GM18498 (cell line): ENCODE data around the gene INAFM2.

Source experiments
- ATAC-seq: cut with Tn5 transposase; IDR thresholded peaks from one replicate; pipeline ENCODE4 v1.9.1; 2021; ENCODE audit warnings: mild to moderate bottlenecking, moderate library complexity; ENCODE audit not compliant: unreplicated experiment

Gene INAFM2

DNA sequence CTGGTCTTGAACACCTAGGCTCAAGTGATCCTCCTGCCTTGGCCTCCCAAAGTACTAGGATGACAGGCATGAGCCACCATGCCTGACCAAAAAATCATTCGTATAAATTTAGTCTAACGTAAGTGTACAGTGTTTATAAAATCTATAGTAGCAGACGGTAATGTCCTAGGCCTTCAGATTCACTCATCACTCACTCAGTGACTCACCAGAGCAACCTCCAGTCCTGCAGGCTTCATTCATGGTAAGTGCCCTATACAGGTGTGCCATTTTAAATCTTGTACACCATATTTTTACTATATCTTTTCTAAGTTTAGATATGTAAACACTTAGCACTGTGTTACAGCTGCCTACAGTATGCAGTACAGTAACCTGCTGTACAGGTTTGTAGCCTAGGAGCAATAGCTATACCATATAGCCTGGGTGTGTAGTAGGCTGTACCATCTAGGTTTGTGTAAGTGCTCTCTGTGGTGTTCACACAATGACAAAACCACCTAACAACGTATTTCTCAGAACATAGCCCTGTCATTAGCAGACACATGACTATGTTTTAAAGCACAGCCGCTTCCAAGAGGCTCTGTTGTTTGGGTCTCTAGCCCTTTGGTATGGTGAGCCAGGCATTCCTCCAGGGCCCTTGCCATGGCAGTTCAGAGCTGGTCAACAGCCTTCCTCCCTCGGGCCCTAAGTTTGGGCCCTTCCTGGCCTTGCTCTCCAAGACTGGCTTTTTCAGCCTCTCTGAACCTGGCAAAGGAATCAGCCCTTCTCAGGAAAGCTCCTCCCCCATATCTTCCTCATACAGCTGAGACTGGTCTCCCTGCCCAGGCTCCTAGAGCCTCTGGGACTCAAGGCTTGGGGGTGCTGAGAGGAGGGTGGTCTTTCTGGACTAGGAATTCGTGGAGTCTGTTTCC, 19.2 kb downstream of the INAFM2 start:
- ATAC-seq, result no peak

DNA sequence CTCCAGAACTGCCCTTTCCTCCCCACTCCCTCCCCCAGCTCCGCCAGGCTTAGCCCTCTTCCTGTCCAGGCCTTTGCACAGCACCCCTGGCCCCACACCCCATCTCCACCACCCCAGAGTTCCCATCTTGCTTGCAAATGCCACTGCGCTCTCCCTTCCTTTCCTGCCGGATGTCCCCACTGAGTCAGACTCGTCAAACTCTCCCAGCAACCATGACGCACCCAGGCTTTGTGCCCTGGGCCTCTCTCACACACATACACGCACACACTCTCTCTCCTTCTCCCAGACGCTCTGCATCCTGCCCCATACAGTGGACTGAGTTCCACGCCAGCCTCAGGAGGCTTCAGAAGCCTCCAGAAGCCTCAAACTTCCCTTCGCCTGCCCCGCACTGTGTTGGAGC, 20.0 kb downstream of the INAFM2 start:
- ATAC-seq, result no peak

GRCh38 chr15:40344217-40344616, 20.7 kb downstream of the INAFM2 start:
- no peak for ATAC-seq

DNA sequence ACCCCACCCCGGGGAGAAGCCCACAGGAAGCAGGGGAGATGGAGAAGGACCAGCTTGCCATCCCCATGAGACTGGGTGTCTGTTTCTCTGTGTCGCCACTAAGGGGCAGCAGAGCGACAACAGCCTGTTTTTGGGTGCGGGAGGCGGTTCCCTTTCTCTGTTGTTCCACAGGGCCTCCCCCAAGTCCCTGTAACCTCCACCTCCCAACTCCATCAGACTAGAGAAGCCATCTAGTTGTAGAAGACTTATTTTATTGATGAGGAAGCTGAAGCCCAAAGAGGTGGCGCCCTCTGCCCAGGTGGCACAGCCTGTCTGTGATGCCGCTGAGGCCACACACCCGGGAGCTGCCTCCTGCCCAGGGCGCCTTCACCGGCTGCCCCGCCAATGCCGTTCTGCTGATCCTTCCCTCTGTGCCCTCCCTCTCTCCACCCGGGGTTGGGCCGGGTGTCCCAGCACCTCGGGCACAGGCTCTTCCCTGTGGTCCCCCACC, 21.2 kb downstream of the INAFM2 start:
- ATAC-seq, result no peak

DNA sequence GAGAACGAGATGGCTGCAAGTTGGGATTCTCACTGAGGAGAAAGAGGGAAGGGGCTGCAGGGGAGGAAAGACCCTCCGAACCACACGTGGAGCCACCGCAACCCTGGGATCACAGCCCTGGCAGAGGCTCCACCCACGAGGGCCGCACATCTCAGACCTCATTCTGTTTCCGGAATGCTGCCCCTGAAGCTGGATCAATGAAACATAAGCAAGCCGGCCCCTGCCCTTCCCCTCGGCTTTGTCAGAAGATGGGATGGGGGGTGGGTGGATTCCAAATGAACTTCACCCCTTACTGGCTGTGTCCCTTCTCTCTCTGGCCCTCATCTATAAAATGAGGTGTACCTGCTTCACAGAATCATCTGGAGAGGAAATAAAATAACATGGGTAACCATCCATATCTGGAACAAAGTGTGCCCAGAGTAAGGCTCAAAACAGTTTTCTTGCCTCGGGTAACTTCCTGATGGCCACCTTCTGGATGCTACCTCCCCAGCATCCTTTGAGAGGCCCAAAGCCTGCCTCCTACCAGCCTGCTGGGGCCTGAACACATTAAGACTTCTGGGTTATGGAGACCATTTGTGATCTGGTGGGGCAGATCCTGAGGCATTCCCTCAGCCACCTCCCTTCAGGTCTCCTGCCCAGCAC, 21.9 kb downstream of the INAFM2 start:
- no peak for ATAC-seq

DNA sequence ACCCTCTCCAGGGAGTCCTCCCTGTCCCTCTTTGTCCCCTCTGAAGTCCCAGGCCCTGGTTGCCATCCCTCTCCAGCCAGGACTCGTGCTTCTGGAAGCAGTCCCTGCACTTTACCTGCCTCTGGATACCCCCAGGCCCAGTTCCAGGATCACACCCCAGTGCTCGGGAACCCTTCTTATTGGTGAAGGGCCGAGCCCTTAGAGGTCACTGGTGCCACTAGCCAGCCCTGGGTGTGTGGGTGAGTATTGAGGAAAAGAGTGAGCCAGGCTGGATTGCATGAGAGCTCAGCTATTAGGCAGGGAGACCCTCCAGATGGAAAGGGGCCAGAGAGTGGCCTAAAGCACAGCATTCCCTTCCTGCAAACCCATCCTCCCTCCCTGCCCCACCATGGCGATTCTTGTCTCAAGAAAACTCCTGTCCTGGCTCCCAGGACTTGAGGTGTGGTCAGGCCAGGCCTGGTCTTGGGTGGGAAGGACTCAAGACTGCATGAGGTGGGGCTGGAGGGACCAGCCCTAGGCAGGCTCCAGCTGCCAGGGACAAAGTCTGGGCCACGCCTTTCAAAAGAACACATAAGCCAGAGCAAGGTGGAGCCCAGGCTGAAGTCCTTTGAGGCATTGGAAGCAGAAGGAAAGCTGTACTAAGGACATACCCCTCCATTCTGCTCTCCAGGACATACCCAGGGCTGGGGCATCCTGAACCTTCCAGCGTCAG, 22.5 kb downstream of the INAFM2 start:
- ATAC-seq, result no peak

- no peak for ATAC-seq
Observed at GRCh38 chr15:40346579-40347558, 23.4 kb downstream of the INAFM2 start.

- no peak for ATAC-seq
Observed at GRCh38 chr15:40347559-40348473, 24.3 kb downstream of the INAFM2 start.

GRCh38 chr15:40348474-40348870, 25.0 kb downstream of the INAFM2 start:
- ATAC-seq, result no peak

GRCh38 chr15:40349163-40349562, 25.7 kb downstream of the INAFM2 start:
- no peak for ATAC-seq

- ATAC-seq, result no peak
Observed at GRCh38 chr15:40352281-40352901, 28.9 kb downstream of the INAFM2 start.

GRCh38 chr15:40353697-40354096, 30.2 kb downstream of the INAFM2 start:
- ATAC-seq, result no peak

GRCh38 chr15:40354408-40355171, 31.1 kb downstream of the INAFM2 start:
- ATAC-seq, result no peak

DNA sequence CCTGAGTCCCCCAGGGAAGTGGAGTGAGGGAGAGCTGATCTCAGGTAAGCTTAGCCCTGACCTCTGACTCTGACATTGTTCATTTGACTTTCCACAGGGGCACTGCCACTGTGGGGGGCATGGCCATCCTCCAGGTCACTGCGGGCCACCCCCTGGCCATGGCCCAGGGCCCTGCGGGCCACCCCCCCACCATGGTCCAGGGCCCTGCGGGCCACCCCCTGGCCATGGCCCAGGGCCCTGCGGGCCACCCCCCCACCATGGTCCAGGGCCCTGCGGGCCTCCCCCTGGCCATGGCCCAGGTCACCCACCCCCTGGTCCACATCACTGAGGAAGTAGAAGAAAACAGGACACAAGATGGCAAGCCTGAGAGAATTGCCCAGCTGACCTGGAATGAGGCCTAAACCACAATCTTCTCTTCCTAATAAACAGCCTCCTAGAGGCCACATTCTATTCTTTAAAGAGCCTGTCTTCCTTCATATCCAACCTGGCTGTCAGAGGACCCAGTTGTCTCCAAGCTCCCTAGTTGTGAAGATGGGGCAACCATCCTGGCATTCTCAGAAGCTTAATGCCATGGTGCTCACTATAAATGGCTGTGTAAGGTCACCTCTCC, 32.6 kb downstream of the INAFM2 start:
- no peak for ATAC-seq

DNA sequence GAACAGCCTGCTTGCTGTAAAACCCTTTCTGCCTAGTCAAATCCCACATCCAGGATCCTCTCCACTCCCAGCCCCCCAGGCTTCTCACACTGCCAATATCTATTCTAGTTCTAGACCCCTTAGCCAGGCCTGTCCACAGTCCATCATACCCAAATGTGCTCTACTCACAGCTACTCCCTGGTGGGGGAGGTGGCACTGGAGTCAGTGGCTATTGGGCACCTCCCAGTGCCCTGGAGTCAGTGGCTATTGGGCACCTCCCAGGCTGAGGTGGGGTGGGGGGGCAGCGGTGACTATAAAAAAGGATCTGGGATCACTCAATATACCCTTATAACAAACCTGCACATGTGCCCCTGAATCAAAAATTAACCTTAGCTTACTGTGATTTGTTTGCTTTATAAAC, 33.8 kb downstream of the INAFM2 start:
- no peak for ATAC-seq

DNA sequence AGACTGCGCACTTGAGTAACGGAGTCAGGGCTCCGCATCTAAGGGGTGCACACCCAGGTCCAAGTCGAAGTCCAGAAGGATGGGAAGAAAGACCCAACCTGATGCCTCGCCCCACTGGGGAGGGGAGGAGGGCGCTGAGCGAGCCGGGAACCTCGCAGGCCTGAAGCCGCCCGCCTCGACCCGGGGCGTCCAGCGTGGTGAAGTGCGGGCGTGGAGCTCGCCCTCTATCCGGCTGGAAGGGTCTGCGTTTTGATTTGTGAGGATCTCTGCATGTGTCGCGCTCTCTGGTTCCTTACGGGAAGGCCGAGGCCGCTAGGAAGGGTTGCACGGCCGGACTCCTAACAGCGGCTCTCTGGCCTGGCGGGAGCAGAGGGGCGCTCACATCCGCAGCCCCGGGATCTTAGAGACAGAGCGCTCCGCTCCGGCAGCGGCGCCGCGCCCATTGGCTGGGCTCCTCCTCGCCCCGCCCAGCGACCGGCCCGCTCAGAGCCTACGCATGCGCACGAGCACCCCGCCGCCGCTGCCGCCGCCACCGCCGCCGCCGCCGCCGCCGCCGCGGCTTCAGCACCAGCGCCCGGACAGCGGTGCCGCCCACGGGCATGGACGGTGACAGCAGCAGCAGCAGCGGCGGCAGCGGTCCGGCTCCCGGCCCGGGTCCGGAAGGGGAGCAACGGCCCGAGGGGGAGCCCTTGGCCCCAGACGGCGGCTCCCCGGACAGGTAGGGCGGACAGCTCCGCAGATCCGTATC, 34.4 kb downstream of the INAFM2 start, which contains the start of gene DISP2:
TSS of gene DISP2 (plus strand) at position 497 of the 748 bp plus-strand sequence. CDS start at position 600, 103 bp downstream.
- peak; percentile 75 for ATAC-seq
